BJ (cell line): Measurements from ENCODE around the gene RANBP3. TPM values are rescaled to one million over a fixed set of nuclear protein-coding genes. Genes with fewer than 3 reads are reported as not detected.
"Not testable (repeated sequence)": the region's sequence is repeated elsewhere in the genome, so short reads cannot be mapped to it uniquely, and the experiment has no call there.

ENCODE experiments used
- CTCF ChIA-PET: fragments of 350-600 bp; formaldehyde crosslinking; extraction: SDS; loops from one replicate; lab custom pipeline; 2021; ENCODE audit warnings: antibody characterized with exemption, inconsistent platforms; lab: Yijun Ruan, JAX
- POLR2A ChIA-PET: fragments of 300-600 bp; sonication (Branson Sonifier 250); formaldehyde crosslinking; extraction: SDS; loops from one replicate; lab custom pipeline; 2021; ENCODE audit warnings: antibody characterized with exemption; lab: Charles Lee
- DNase-seq: peaks from one replicate; pipeline ENCODE4 v3.0.0-alpha.2; 2011; ENCODE audit warnings: low read depth
- H3K27me3 ChIP-seq: 2 replicates; pipeline ENCODE4 v1.6.0; 2011; ENCODE audit warnings: low read length; ENCODE audit not compliant: control insufficient read depth, insufficient read depth
- H3K36me3 ChIP-seq: 2 replicates; pipeline ENCODE4 v1.5.1; 2011; ENCODE audit warnings: low read length; ENCODE audit not compliant: control insufficient read depth, insufficient read depth
- H3K4me3 ChIP-seq: 2 replicates; pipeline ENCODE4 v1.5.1; 2011; ENCODE audit warnings: low read depth, mild to moderate bottlenecking, control low read depth, low read length
- polyA plus RNA-seq: library from polyadenylated mRNA; depleted of rRNA; stranded (reverse); fragments of >200 nt; gene quantifications from 2 replicates; pipeline ENCODE4 v1.2.3, GENCODE V29; 2011
- TF ChIP-seq, protein P1 (sequence below): IDR thresholded peaks from 2 replicates; pipeline ENCODE4 v1.5.1; 2011; ENCODE audit warnings: low read depth, mild to moderate bottlenecking, control low read depth, inconsistent platforms, low read length, moderate library complexity; ENCODE audit not compliant: insufficient read depth

The RANBP3 gene
- polyA plus RNA-seq, 1 experiment: 68.6 TPM

DNA sequence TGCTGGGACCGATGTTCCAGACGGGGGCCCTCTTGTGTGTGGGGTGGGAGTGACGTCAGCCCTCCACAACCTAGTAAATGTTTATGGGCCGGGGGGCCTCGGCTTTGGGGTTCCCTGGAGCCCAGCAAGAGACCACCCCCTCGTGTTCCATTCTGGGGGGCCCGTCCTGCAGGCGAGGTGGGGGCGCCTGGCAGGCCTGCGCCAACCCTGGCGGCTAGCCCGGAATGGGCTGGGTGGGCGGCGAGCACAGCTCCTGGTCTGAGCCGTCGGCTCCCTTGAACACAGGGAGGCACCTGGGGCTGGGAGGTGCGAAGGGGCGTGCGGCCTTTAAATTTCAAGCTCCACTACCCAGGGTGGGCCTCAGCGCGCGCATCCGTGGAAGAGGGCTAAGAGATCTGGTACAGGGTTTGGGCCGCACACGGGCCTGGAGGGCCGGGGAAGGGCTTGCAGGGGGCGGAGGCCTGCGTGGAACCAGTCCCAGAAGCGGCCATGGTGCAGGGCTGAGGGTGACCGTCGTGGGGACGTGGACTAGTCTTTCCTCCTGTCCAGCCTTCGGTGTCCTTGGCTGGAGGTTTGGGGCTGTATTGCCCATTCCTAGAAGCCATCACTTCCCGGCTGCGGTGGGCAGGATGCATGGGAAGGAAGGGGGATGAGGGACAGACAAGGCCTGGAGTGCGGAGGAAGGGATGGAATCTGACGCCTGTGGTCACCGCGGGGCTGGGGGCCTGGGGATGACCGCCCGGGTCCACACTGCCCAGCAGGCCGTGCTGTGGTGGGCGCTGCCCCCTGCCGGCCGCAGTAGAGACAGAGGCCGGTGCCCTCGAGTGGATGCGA lies 85.8 kb downstream of the RANBP3 start:
- Histone ChIP-seq H3K4me3 (no peak overlapping the region), H3K27me3 (no peaks in the 10 kb centered on the region), H3K36me3 (peaks cover 16% of the 10 kb centered on the region)
- DNase-seq: no peak
- ChIA-PET CTCF (interaction anchor here (0.7 to 5.0 kb wide), 13 partner anchors 9 to 97 kb away, joined by 3 to 80 read pairs (median 4); partner anchors contain the start of genes NDUFA11, NRTN and VMAC), POLR2A (no interaction called here)
- TF ChIP-seq, protein P1, sequence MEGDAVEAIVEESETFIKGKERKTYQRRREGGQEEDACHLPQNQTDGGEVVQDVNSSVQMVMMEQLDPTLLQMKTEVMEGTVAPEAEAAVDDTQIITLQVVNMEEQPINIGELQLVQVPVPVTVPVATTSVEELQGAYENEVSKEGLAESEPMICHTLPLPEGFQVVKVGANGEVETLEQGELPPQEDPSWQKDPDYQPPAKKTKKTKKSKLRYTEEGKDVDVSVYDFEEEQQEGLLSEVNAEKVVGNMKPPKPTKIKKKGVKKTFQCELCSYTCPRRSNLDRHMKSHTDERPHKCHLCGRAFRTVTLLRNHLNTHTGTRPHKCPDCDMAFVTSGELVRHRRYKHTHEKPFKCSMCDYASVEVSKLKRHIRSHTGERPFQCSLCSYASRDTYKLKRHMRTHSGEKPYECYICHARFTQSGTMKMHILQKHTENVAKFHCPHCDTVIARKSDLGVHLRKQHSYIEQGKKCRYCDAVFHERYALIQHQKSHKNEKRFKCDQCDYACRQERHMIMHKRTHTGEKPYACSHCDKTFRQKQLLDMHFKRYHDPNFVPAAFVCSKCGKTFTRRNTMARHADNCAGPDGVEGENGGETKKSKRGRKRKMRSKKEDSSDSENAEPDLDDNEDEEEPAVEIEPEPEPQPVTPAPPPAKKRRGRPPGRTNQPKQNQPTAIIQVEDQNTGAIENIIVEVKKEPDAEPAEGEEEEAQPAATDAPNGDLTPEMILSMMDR: peak; percentile 91

DNA sequence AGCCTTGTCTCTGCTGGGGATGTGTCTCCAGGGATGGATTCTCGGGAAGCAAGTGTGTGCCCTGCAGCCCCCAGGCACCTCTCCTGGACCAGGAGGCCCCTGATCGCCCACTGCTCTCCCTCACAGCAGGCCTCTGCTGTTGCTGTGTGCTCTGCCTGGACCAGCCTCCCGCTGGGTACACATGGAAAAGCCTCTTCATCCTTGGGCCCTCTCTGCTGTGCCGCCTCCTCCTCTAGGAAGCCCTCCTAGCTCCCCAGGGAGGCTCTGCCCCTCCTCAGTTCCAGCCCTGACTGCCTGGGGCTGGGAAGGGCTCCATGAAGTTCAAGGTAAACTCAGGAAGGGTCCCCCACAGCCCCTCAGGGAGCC lies 86.4 kb downstream of the RANBP3 start:
- ChIA-PET CTCF (interaction anchor here (0.7 to 5.0 kb wide), 9 partner anchors 8 to 94 kb away, joined by 3 to 80 read pairs (median 4); partner anchors contain the start of genes NDUFA11, NRTN and VMAC), POLR2A (no interaction called here)
- TF ChIP-seq, protein P1: no peak

DNA sequence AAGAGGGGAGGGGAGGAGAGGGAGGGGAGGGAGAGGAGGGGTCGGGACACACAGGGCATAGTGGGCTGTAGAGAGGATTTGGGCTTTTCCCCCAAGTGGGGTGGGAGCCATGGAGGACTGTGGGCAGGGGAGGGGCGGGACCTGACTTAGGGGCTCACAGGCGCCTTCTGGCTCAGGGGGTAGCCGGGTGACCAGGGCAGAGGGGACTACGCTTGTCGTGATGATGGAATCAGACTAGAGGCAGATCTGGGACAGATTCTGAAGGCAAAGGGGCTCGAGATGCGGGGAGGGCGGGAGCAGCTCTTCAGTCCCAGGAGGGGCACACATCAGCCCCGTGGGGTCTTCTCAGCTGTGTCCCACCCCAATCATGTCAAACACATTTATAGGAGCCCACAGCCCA lies 87.8 kb downstream of the RANBP3 start:
- ChIA-PET POLR2A (no interaction called here), CTCF (interaction anchor here (1.0 to 5.0 kb wide), 4 partner anchors 13 to 95 kb away, joined by 3 to 80 read pairs (median 12); partner anchors contain the start of genes NDUFA11, NRTN and VMAC)
- Histone ChIP-seq H3K36me3 (peaks cover 4% of the 10 kb centered on the region), H3K27me3 (0 out of 2 replicates have a peak, but pooled peaks cover 1% of the 10 kb centered on the region), H3K4me3 (no peak overlapping the region)
- TF ChIP-seq, protein P1: no peak
- no peak for DNase-seq

More for the DNA sequence above, 86.4 kb downstream of the RANBP3 start:
- no peak overlapping the region for H3K4me3 ChIP-seq
- no peaks in the 10 kb centered on the region for H3K27me3 ChIP-seq
- no peak for DNase-seq
- peaks cover 15% of the 10 kb centered on the region for H3K36me3 ChIP-seq

DNA sequence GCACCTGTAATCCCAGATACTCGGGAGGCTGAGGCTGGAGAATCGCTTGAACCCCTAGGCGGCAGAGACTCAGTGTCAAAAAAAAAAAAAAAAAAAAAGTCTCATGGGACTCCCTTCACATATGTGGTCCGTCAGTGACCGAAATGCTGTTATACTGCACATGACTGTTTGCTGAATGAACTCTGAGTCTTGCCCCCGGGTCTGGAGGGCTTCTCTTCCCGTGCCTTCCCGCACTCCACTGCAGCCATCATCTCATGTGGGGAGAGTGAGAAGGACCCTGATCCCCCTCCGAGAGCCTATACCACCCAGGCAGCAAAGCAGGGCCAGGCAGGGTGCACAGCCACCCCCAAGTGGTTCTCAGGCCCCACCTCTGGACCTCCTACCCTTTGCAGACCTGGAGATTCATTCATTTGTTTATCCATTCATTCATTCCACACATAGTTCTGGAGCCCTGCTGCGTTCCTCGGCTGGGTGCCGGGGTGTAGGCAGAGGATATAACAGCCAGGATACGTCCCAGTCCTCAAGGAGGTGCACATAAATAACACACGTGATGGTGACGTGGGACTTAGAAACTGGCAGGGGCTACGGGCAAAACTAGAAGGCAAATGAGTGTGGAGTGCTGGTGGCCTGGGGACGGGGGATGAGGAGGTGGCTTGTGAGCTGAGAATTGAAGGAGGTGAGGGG lies 88.5 kb downstream of the RANBP3 start:
- Histone ChIP-seq H3K27me3 (0 out of 2 replicates have a peak, but pooled peaks cover 1% of the 10 kb centered on the region), H3K36me3 (no peaks in the 10 kb centered on the region), H3K4me3 (no peak overlapping the region)
- DNase-seq: no peak
- ChIA-PET CTCF (interaction anchor here (1.0 to 5.0 kb wide), 3 partner anchors 13 to 94 kb away, joined by 3 to 80 read pairs (median 4); partner anchors contain the start of gene NRTN), POLR2A (interaction anchor here (0.7 kb wide), 1 partner anchor 62 kb away, joined by 3 read pairs; no protein-coding TSS in a partner anchor)
- TF ChIP-seq, protein P1: no peak

GRCh38 chr19:5884065-5884811 lies 93.7 kb downstream of the RANBP3 start:
- CTCF ChIA-PET: interaction anchor here (0.6 to 1.5 kb wide), 6 partner anchors 8 to 80 kb away, joined by 3 to 8 read pairs (median 4); partner anchors contain the start of gene FUT3
- DNase-seq, POLR2A ChIA-PET, H3K36me3 ChIP-seq, H3K4me3 ChIP-seq, H3K27me3 ChIP-seq: not testable (repeated sequence)

GRCh38 chr19:5883157-5883873 lies 94.6 kb downstream of the RANBP3 start:
- CTCF ChIA-PET: interaction anchor here (1.1 to 4.3 kb wide), 5 partner anchors 9 to 79 kb away, joined by 3 to 23 read pairs (median 4); no protein-coding TSS in a partner anchor
- H3K4me3 ChIP-seq, DNase-seq, H3K36me3 ChIP-seq, H3K27me3 ChIP-seq, POLR2A ChIA-PET: not testable (repeated sequence)
